OCI-M1 (cell line): Measurements from ENCODE around the gene CCDC24.
A peak's percentile ranks its signal among the peaks of the same experiment; 100 is the strongest.

Experiments
- DNase-seq: peaks from one replicate; lab custom pipeline; 2025; lab: John Stamatoyannopoulos, UW

Gene CCDC24

DNA sequence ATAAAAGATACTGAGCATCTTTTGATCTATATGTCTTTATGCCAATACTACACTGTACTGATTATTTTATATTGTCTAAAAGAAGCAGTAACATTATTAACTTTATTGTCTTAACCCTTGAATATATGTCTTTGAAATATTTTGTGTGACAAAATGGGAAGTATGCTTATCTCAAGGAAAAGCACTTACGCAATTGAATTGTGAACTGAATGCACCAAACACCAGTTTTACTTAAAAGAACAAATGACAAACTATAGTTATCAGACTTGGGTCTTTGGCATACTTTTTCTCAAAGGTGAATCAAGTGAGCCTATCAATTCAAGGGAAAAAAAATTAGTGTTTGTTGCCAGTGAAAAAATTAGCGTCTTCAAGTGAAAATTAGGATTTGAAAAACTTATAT, 49.0 kb downstream of the CCDC24 start:
- peak; percentile 71 for DNase-seq

DNA sequence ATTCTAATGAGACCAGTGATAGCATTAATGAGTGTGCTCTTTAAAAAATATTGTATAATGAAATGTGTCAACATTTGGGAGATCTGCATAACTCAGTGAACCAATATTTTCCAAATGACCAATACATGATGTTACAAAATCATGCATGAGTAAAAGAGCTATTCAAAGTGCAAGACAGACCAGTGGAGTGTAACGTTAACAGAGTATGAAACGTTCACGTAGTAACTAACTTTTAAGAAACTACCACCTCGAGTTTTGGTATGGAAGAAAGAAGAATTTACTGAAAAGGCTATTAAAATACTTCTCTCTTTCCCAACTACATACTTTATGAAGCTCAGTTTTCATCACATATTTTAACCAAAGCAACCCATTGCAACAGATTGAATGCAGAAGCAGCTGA, 49.4 kb downstream of the CCDC24 start:
- DNase-seq, result no peak

DNA sequence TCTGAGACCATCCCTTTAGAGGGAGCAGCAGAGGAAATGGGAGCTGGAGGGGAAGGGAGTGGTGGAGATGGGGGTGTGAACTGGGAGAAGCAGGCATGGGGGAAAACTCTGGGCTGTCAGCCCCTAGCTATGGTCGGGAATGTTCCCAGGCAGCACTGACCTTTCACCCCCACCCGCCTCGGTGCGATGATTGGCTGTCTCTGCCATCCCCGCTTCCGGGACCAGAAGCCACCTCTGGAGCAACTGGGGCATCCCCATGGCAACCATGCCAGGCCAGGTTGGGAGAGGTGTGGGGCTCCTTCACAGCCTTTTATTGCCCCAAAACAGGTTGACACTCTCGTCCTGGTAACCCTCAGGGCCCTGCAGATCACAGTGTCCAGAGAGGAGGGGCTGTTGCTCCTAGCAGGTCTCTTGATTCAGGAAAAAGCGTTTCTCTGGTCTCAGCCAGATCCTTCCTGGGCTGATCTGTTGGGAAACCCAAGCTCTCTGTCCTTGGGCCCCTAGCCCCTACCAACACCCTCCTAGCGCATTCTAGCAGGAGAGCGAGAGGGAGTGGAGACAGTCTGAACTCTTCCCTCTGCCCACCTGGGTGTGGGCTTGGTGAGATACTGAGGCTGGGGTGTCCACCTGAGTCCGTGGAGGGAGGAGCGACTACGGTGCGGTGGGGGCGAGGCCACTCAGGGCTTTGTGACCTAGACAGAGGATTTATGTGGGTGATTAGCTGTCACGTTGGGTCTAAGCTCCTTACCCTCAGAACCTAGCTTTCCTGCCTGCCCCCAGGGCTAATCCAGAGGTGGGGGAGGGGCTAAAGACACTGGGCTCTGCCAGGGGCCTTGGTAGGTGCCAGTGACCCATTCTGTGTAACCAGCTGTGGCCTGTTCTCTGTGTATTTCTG, 52.0 kb downstream of the CCDC24 start:
- no peak for DNase-seq

DNA sequence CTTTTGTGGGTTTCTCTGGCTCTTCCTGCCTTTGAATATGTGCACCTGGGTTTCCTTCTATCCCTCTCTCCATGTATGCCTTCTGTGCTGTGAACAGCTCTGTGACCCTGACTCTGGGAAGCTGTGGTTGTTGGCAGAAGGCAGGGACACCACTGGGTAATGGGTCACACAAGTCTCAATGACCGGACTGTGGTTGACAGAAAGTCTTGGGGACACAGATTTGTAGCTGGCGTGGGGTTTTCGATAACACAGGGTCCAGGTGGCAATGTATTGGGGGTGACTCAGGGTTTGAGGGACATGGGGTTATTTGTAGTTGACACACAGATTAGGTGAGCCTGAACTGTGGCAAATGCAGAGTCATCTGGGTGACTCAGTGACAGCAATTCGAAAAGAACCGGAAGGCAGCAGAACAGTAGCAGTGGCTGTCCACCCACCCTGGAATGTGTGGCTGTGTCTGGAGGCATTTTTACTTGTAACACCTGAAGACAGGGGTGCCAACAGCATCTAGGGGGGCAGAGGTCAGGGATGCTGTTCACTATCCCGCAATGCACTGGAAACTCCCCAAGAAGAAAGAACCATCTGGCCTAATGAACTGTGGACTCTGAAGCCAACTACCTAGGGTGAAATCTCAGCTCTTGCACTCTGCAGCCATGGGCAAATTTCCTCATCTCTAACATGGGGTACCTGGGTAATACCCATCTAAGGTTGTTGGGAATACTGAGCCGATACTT, 52.8 kb downstream of the CCDC24 start:
- no peak for DNase-seq

DNA sequence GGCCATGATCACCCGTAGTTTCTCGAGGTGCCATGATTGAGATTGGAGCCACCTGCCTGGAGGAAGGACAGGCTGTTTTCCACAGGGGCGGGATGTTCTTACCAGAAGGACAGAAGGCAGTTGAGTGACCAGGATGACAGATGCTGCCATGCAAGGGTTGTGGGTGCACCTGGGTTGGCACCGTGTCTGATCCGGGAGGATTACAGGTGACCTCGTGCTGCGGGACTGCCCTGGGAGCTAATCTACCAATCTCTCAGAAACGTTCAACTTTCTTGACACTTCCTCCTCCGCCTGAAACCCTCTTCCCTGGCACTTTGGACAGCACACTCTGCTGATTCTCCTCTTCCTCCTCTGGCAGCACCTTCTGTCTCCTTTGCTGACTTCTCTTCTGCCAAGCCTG, 53.7 kb downstream of the CCDC24 start:
- no peak for DNase-seq
